ENCODE measurements around the gene SUFU.
A peak's percentile ranks its signal among the peaks of the same experiment; 100 is the strongest.

SUFU gene

GRCh38 chr10:102461187-102462054, 42.4 kb upstream of the SUFU start:
- H3K4me3 ChIP-seq (ENCODE audit: low read depth, low read length) = peak overlapping the region; percentile 72
- TF ChIP-seq CTCF (IDR thresholded peaks at IDR 0.05; ENCODE audit: borderline replicate concordance, insufficient read depth, low read depth, low read length) = no peak

GRCh38 chr10:102462512-102463054, 41.2 kb upstream of the SUFU start:
- H3K4me3 ChIP-seq (ENCODE audit: low read depth, low read length) = no peak overlapping the region
- no peak for TF ChIP-seq CTCF (IDR thresholded peaks at IDR 0.05; ENCODE audit: borderline replicate concordance, insufficient read depth, low read depth, low read length)

GRCh38 chr10:102463983-102464382, 39.8 kb upstream of the SUFU start:
- TF ChIP-seq CTCF (IDR thresholded peaks at IDR 0.05; ENCODE audit: borderline replicate concordance, insufficient read depth, low read depth, low read length) = no peak
- no peak overlapping the region for H3K4me3 ChIP-seq (ENCODE audit: low read depth, low read length)

GRCh38 chr10:102465466-102465865, 38.3 kb upstream of the SUFU start:
- TF ChIP-seq CTCF (IDR thresholded peaks at IDR 0.05; ENCODE audit: borderline replicate concordance, insufficient read depth, low read depth, low read length) = no peak
- H3K4me3 ChIP-seq (ENCODE audit: low read depth, low read length) = no peak overlapping the region

- H3K4me3 ChIP-seq (ENCODE audit: low read depth, low read length) = no peak overlapping the region
- no peak for TF ChIP-seq CTCF (IDR thresholded peaks at IDR 0.05; ENCODE audit: borderline replicate concordance, insufficient read depth, low read depth, low read length)
These were observed 36.5 kb upstream of the SUFU start for GRCh38 chr10:102467318-102467717.

- no peak for TF ChIP-seq CTCF (IDR thresholded peaks at IDR 0.05; ENCODE audit: borderline replicate concordance, insufficient read depth, low read depth, low read length)
These were observed 35.8 kb upstream of the SUFU start for GRCh38 chr10:102467971-102468438.

GRCh38 chr10:102468683-102469082, 35.1 kb upstream of the SUFU start:
- TF ChIP-seq CTCF (IDR thresholded peaks at IDR 0.05; ENCODE audit: borderline replicate concordance, insufficient read depth, low read depth, low read length) = no peak

More at GRCh38 chr10:102467971-102468438, 35.8 kb upstream of the SUFU start:
- H3K4me3 ChIP-seq (ENCODE audit: low read depth, low read length) = no peak overlapping the region

More at GRCh38 chr10:102468683-102469082, 35.1 kb upstream of the SUFU start:
- H3K4me3 ChIP-seq (ENCODE audit: low read depth, low read length) = no peak overlapping the region
